ENCODE measurements around the gene CDH7.

CDH7 gene

GRCh38 chr18:65897292-65897691 lies 146.5 kb downstream of the CDH7 start:
- no peak overlapping the region for H4K91ac ChIP-seq (ENCODE audit: low read length)
- no peak overlapping the region for H4K8ac ChIP-seq (ENCODE audit: low read length)
- H2BK120ac ChIP-seq (ENCODE audit: low read depth, low read length): no peak overlapping the region
- no peaks in the 10 kb centered on the region for H3K9me3 ChIP-seq (ENCODE audit: control insufficient read depth, low read length)
- H3K18ac ChIP-seq (ENCODE audit: low read depth in 1 of 2, low read length in 2 of 2): no peak overlapping the region
- no peaks in the 10 kb centered on the region for H3K36me3 ChIP-seq (ENCODE audit: control insufficient read depth in 1 of 2, insufficient read depth in 2 of 2, low read depth in 1 of 2, low read length in 2 of 2)
- no peak overlapping the region for H3K4me2 ChIP-seq (ENCODE audit: low read length, poor library complexity, severe bottlenecking)
- H2BK15ac ChIP-seq (ENCODE audit: low read depth, poor library complexity, severe bottlenecking): no peak overlapping the region
- H2AK5ac ChIP-seq (ENCODE audit: low read length, severe bottlenecking): no peak overlapping the region
- no peaks in the 10 kb centered on the region for H3K4me1 ChIP-seq (ENCODE audit: control insufficient read depth, insufficient read depth, low read depth, low read length)
- H2BK12ac ChIP-seq (ENCODE audit: low read length in 2 of 2): no peak overlapping the region
- no peaks in the 10 kb centered on the region for H3K79me1 ChIP-seq (replicated peaks; ENCODE audit: low read length, poor library complexity, severe bottlenecking)
- no peak overlapping the region for H3K27ac ChIP-seq (ENCODE audit: low read length, poor library complexity, severe bottlenecking)
- no peak overlapping the region for H3K23ac ChIP-seq (ENCODE audit: low read length in 2 of 2)
- H3K27me3 ChIP-seq (ENCODE audit: control insufficient read depth in 1 of 2, insufficient read depth in 1 of 2, low read length in 2 of 2): no peaks in the 10 kb centered on the region
- H3K9ac ChIP-seq (ENCODE audit: low read length): no peak overlapping the region
- H3K4ac ChIP-seq (ENCODE audit: low read depth in 1 of 2, low read length in 2 of 2): no peak overlapping the region
- H3K4me3 ChIP-seq (ENCODE audit: insufficient read depth in 1 of 2, low read depth in 1 of 2, low read length in 2 of 2): no peak overlapping the region
- WGBS: no CpG with 5 or more reads among the region's 3 CpGs
- no peak for DNase-seq
- no peak overlapping the region for H2BK5ac ChIP-seq (ENCODE audit: low read depth, low read length, poor library complexity, severe bottlenecking)
- H3K14ac ChIP-seq (ENCODE audit: low read length in 2 of 2): no peak overlapping the region
- no peak overlapping the region for H2AFZ ChIP-seq (ENCODE audit: low read depth, low read length)

GRCh38 chr18:65901522-65901921 lies 150.7 kb downstream of the CDH7 start:
- H2AFZ ChIP-seq (ENCODE audit: low read depth, low read length): no peak overlapping the region
- no CpG with 5 or more reads among the region's 1 CpG for WGBS
- no peak overlapping the region for H2AK5ac ChIP-seq (ENCODE audit: low read length, severe bottlenecking)
- H3K4me2 ChIP-seq (ENCODE audit: low read length, poor library complexity, severe bottlenecking): no peak overlapping the region
- H2BK5ac ChIP-seq (ENCODE audit: low read depth, low read length, poor library complexity, severe bottlenecking): no peak overlapping the region
- H3K4ac ChIP-seq (ENCODE audit: low read depth in 1 of 2, low read length in 2 of 2): no peak overlapping the region
- no peak overlapping the region for H4K91ac ChIP-seq (ENCODE audit: low read length)
- no peaks in the 10 kb centered on the region for H3K36me3 ChIP-seq (ENCODE audit: control insufficient read depth in 1 of 2, insufficient read depth in 2 of 2, low read depth in 1 of 2, low read length in 2 of 2)
- H3K79me1 ChIP-seq (replicated peaks; ENCODE audit: low read length, poor library complexity, severe bottlenecking): no peaks in the 10 kb centered on the region
- no peak overlapping the region for H3K9ac ChIP-seq (ENCODE audit: low read length)
- H3K4me1 ChIP-seq (ENCODE audit: control insufficient read depth, insufficient read depth, low read depth, low read length): no peaks in the 10 kb centered on the region
- H4K8ac ChIP-seq (ENCODE audit: low read length): no peak overlapping the region
- no peak overlapping the region for H2BK120ac ChIP-seq (ENCODE audit: low read depth, low read length)
- no peak overlapping the region for H2BK15ac ChIP-seq (ENCODE audit: low read depth, poor library complexity, severe bottlenecking)
- no peak overlapping the region for H3K18ac ChIP-seq (ENCODE audit: low read depth in 1 of 2, low read length in 2 of 2)
- no peak overlapping the region for H3K14ac ChIP-seq (ENCODE audit: low read length in 2 of 2)
- no peak overlapping the region for H2BK12ac ChIP-seq (ENCODE audit: low read length in 2 of 2)
- H3K27me3 ChIP-seq (ENCODE audit: control insufficient read depth in 1 of 2, insufficient read depth in 1 of 2, low read length in 2 of 2): no peaks in the 10 kb centered on the region
- no peak overlapping the region for H3K23ac ChIP-seq (ENCODE audit: low read length in 2 of 2)
- H3K9me3 ChIP-seq (ENCODE audit: control insufficient read depth, low read length): no peaks in the 10 kb centered on the region
- no peak overlapping the region for H3K4me3 ChIP-seq (ENCODE audit: insufficient read depth in 1 of 2, low read depth in 1 of 2, low read length in 2 of 2)
- H3K27ac ChIP-seq (ENCODE audit: low read length, poor library complexity, severe bottlenecking): no peak overlapping the region
- DNase-seq: no peak

- H2BK15ac ChIP-seq (ENCODE audit: low read depth, poor library complexity, severe bottlenecking): no peak overlapping the region
- no peak overlapping the region for H2AFZ ChIP-seq (ENCODE audit: low read depth, low read length)
- no peak overlapping the region for H4K91ac ChIP-seq (ENCODE audit: low read length)
- H3K14ac ChIP-seq (ENCODE audit: low read length in 2 of 2): no peak overlapping the region
- H2BK5ac ChIP-seq (ENCODE audit: low read depth, low read length, poor library complexity, severe bottlenecking): no peak overlapping the region
- H3K4me2 ChIP-seq (ENCODE audit: low read length, poor library complexity, severe bottlenecking): no peak overlapping the region
- no peak overlapping the region for H2BK120ac ChIP-seq (ENCODE audit: low read depth, low read length)
- no peaks in the 10 kb centered on the region for H3K36me3 ChIP-seq (ENCODE audit: control insufficient read depth in 1 of 2, insufficient read depth in 2 of 2, low read depth in 1 of 2, low read length in 2 of 2)
- no peak overlapping the region for H2AK5ac ChIP-seq (ENCODE audit: low read length, severe bottlenecking)
- H3K4ac ChIP-seq (ENCODE audit: low read depth in 1 of 2, low read length in 2 of 2): no peak overlapping the region
- no peaks in the 10 kb centered on the region for H3K27me3 ChIP-seq (ENCODE audit: control insufficient read depth in 1 of 2, insufficient read depth in 1 of 2, low read length in 2 of 2)
- H3K79me1 ChIP-seq (replicated peaks; ENCODE audit: low read length, poor library complexity, severe bottlenecking): no peaks in the 10 kb centered on the region
- H3K18ac ChIP-seq (ENCODE audit: low read depth in 1 of 2, low read length in 2 of 2): no peak overlapping the region
- no peak for DNase-seq
- H3K4me3 ChIP-seq (ENCODE audit: insufficient read depth in 1 of 2, low read depth in 1 of 2, low read length in 2 of 2): no peak overlapping the region
- no peak overlapping the region for H3K23ac ChIP-seq (ENCODE audit: low read length in 2 of 2)
- no peak overlapping the region for H3K9ac ChIP-seq (ENCODE audit: low read length)
- H3K9me3 ChIP-seq (ENCODE audit: control insufficient read depth, low read length): no peaks in the 10 kb centered on the region
- H3K27ac ChIP-seq (ENCODE audit: low read length, poor library complexity, severe bottlenecking): no peak overlapping the region
- H3K4me1 ChIP-seq (ENCODE audit: control insufficient read depth, insufficient read depth, low read depth, low read length): no peaks in the 10 kb centered on the region
- 50% methylated on average over 1 of the region's 1 CpG for WGBS
- H4K8ac ChIP-seq (ENCODE audit: low read length): no peak overlapping the region
- H2BK12ac ChIP-seq (ENCODE audit: low read length in 2 of 2): no peak overlapping the region
These were observed 155.8 kb downstream of the CDH7 start for GRCh38 chr18:65906621-65907034.

- Histone ChIP-seq H3K23ac (ENCODE audit: low read length in 2 of 2) (no peak overlapping the region), H3K14ac (ENCODE audit: low read length in 2 of 2) (no peak overlapping the region), H2BK5ac (ENCODE audit: low read depth, low read length, poor library complexity, severe bottlenecking) (no peak overlapping the region), H3K4me3 (ENCODE audit: insufficient read depth in 1 of 2, low read depth in 1 of 2, low read length in 2 of 2) (no peak overlapping the region), H2BK15ac (ENCODE audit: low read depth, poor library complexity, severe bottlenecking) (no peak overlapping the region), H3K18ac (ENCODE audit: low read depth in 1 of 2, low read length in 2 of 2) (no peak overlapping the region), H2BK120ac (ENCODE audit: low read depth, low read length) (no peak overlapping the region), H2AK5ac (ENCODE audit: low read length, severe bottlenecking) (no peak overlapping the region), H3K36me3 (ENCODE audit: control insufficient read depth in 1 of 2, insufficient read depth in 2 of 2, low read depth in 1 of 2, low read length in 2 of 2) (no peaks in the 10 kb centered on the region), H2AFZ (ENCODE audit: low read depth, low read length) (no peak overlapping the region), H3K4me2 (ENCODE audit: low read length, poor library complexity, severe bottlenecking) (no peak overlapping the region), H3K9ac (ENCODE audit: low read length) (no peak overlapping the region), H3K9me3 (ENCODE audit: control insufficient read depth, low read length) (no peaks in the 10 kb centered on the region), H3K4ac (ENCODE audit: low read depth in 1 of 2, low read length in 2 of 2) (no peak overlapping the region), H3K27ac (ENCODE audit: low read length, poor library complexity, severe bottlenecking) (no peak overlapping the region), H3K4me1 (ENCODE audit: control insufficient read depth, insufficient read depth, low read depth, low read length) (no peaks in the 10 kb centered on the region), H3K79me1 (replicated peaks; ENCODE audit: low read length, poor library complexity, severe bottlenecking) (no peaks in the 10 kb centered on the region), H4K8ac (ENCODE audit: low read length) (no peak overlapping the region), H4K91ac (ENCODE audit: low read length) (no peak overlapping the region), H2BK12ac (ENCODE audit: low read length in 2 of 2) (no peak overlapping the region), H3K27me3 (ENCODE audit: control insufficient read depth in 1 of 2, insufficient read depth in 1 of 2, low read length in 2 of 2) (no peaks in the 10 kb centered on the region)
- WGBS: 63% methylated on average over 1 of the region's 2 CpGs
- DNase-seq: no peak
These were observed 156.5 kb downstream of the CDH7 start for GRCh38 chr18:65907281-65907680.

Data from mesenchymal stem cell (in vitro differentiated cells and primary cell).